Right lobe of liver (tissue), 6 donors: ENCODE results near the gene KCNAB1. TPM values are rescaled to one million over a fixed set of nuclear protein-coding genes. Genes with fewer than 3 reads are reported as not detected.
A peak's percentile ranks its signal among the peaks of the same experiment; 100 is the strongest.

ENCODE experiments used
- ATAC-seq, 4 donors: fragments of 200-7000 bp; cut with Tn5 transposase; one replicate each; pipeline ENCODE4 v1.9.1; 2020; ENCODE audit warnings: mild to moderate bottlenecking in 4 of 4, moderate library complexity in 4 of 4
- DNase-seq, 3 donors: peaks; one replicate each; pipeline ENCODE4 v3.0.0-alpha.2; 2020
- H3K27ac ChIP-seq, 3 donors: fragments of 200-600 bp; one replicate each; pipeline ENCODE4 v1.8.0; 2022
- H3K27me3 ChIP-seq, 2 donors: fragments of 200-600 bp; one replicate each; pipeline ENCODE4 v1.8.0; 2022
- H3K36me3 ChIP-seq, 4 donors: fragments of 200-600 bp; sonication (generic) in 1 of 4; one replicate each; pipeline versions ENCODE4 v1.5.1 to v1.8.0; 2017 to 2022; ENCODE audit warnings: control low read depth in 1 of 4
- H3K4me1 ChIP-seq, 4 donors: fragments of 200-600 bp; sonication (generic) in 1 of 4; one replicate each; pipeline versions ENCODE4 v1.5.1 to v1.8.0; 2017 to 2022; ENCODE audit warnings: control low read depth in 1 of 4
- H3K4me3 ChIP-seq, 3 donors: fragments of 200-600 bp; one replicate each; pipeline ENCODE4 v1.8.0; 2022
- H3K9me3 ChIP-seq, 4 donors: fragments of 200-600 bp; sonication (generic) in 1 of 4; one replicate each; pipeline versions ENCODE4 v1.5.1 to v1.8.0; 2017 to 2022; ENCODE audit warnings: control low read depth in 1 of 4
- CTCF ChIP-seq, 4 donors: fragments of 200-600 bp in 3 of 4; fragments of 450-650 bp in 1 of 4; IDR thresholded peaks; one replicate each; pipeline versions ENCODE4 v1.5.1 to v1.8.0; 2016 to 2022; ENCODE audit warnings: antibody characterized with exemption in 4 of 4, mild to moderate bottlenecking in 2 of 4
- POLR2A ChIP-seq: fragments of 450-650 bp; IDR thresholded peaks from one replicate; pipeline ENCODE4 v1.6.1; 2017; ENCODE audit warnings: antibody characterized with exemption, mild to moderate bottlenecking
- WGBS: methylation state at CpG from one replicate; pipeline ENCODE4 v1.1.6; 2018; ENCODE audit warnings: low coverage, low lambda C conversion rate; ENCODE audit not compliant: insufficient coverage; ENCODE audit errors: missing lambda C conversion rate; 5-methylcytosine and 5-hydroxymethylcytosine counted together
- intact Hi-C, 2 donors: fragments of 100-400 bp; cut with DNase I; formaldehyde crosslinking; loops; one replicate each; pipeline versions ENCODE4 v1.11.2 to v1.14.1; 2022
- total RNA-seq, 6 experiments: library from RNA; depleted of rRNA in 2 of 6; stranded (reverse); fragments of >200 nt in 2 of 6; fragmentation: NEBNext Ultra II Directional in 3 of 6; extraction: Animal tissue kit (Norgen Biotek cat#: 25700) in 3 of 6; gene quantifications; one replicate each; pipeline versions ENCODE4 v1.1.0 to v1.2.4, GENCODE V29; 2016 to 2023
- donor health status: DM: no; HTN: yes; CAD: no.
- donor health status: DM: no; HTN: no; CAD: no.
- donor health status: DM: no; HTN: no; CAD: no.
- donor health status: DM: no; HTN: yes; CAD: no.
- donor health status: DM: no; HTN: yes; CAD: no.

Gene KCNAB1
- total RNA-seq, 6 experiments from 2014 or later, result 0.15 to 1.8 (median 0.64) TPM; not detected in 2

DNA sequence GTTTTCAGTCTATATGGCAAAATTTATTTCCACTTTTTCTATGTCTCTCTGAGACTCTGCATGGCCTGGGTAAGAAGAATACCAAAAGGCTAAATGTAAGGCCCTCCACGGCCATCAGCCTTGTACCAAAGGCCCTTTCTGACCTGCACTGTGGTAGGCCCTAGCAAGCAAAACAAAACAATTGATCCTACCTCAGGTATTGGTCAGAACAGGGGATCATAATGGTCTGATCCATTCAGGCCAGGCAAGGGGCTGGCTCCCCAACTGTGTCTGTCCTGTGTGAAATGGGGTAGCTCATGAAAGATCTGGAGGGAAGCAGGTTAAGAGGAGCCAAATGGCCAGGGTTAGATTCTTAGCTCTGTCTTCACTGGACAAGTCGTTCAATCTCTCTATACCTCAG is 253.3 kb downstream of the KCNAB1 start:
- no peaks in the 10 kb centered on the region for H3K4me1 ChIP-seq
- H3K36me3 ChIP-seq, result no peaks in the 10 kb centered on the region
- WGBS, result 70% methylated on average over 2 of the region's 2 CpGs
- ATAC-seq (no peak), DNase-seq (no peak)
- intact Hi-C loops, result no loop called here
- TF ChIP-seq CTCF (IDR thresholded peaks at IDR 0.05), result no peak
- TF ChIP-seq POLR2A, result no peak
- no peak overlapping the region for H3K4me3 ChIP-seq
- H3K9me3 ChIP-seq, result no peaks in the 10 kb centered on the region
- H3K27me3 ChIP-seq, result no peaks in the 10 kb centered on the region
- H3K27ac ChIP-seq, result no peak overlapping the region

DNA sequence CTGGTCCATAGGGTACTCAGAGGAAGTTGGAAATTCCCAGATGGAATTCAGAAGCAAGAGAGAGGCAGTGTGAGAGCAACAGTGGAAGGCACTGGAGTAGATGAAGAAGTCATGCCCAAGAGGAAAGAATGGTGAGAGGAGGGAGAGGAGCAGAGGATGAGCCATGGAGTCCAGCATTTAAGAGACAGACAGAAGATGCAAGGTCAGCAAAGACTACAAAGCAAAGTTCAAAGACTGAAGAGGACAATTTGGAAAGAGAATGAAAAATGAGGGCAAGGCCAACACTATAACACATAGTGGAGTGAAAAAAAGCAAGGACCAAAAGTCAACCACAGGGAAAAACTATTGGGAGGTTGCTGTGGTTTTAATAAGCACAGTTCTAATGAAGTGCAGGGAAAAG is 255.8 kb downstream of the KCNAB1 start:
- ATAC-seq, result no peak
- H3K27ac ChIP-seq, result no peak overlapping the region
- DNase-seq, result no peak
- H3K9me3 ChIP-seq, result no peaks in the 10 kb centered on the region
- intact Hi-C loops, result no loop called here
- TF ChIP-seq POLR2A (no peak), CTCF (IDR thresholded peaks at IDR 0.05) (no peak)
- no peak overlapping the region for H3K4me3 ChIP-seq
- H3K27me3 ChIP-seq, result no peaks in the 10 kb centered on the region
- H3K36me3 ChIP-seq, result no peaks in the 10 kb centered on the region
- no peaks in the 10 kb centered on the region for H3K4me1 ChIP-seq

DNA sequence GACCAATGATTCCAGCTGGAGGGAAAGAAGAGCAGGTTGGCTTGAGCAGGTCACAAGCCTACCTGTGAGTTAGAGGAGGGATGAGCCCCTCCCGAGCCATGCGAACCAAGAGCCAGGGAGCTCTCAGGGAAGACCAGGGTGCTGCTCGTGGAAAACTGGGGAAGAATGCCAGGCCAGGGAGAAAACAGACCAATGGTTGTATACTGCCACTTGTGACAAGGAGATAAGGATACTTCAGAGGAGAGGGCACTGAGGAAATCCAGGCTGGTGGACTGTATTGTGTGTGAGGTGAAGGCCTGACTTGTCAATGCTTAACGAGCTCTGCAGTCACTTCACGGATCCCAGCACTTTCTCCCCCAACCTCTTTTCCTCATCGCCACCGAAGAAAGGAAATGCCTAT is 256.9 kb downstream of the KCNAB1 start:
- Histone ChIP-seq H3K9me3 (no peaks in the 10 kb centered on the region), H3K36me3 (no peaks in the 10 kb centered on the region), H3K4me3 (no peak overlapping the region), H3K27me3 (no peaks in the 10 kb centered on the region), H3K4me1 (no peaks in the 10 kb centered on the region), H3K27ac (no peak overlapping the region)
- no peak for DNase-seq
- ATAC-seq, result no peak
- TF ChIP-seq CTCF (IDR thresholded peaks at IDR 0.05), result no peak
- TF ChIP-seq POLR2A, result no peak
- intact Hi-C loops, result no loop called here
- WGBS, result 63% methylated on average over 6 of the region's 7 CpGs

- 55% methylated on average over 7 of the region's 7 CpGs for WGBS
- intact Hi-C loops, result no loop called here
These were observed 257.3 kb downstream of the KCNAB1 start for GRCh38 chr3:156377718-156378117.

More at GRCh38 chr3:156377718-156378117, 257.3 kb downstream of the KCNAB1 start:
- ATAC-seq (peak in 2 of 4 donors; percentile 35 to 53), DNase-seq (no peak)
- Histone ChIP-seq H3K9me3 (no peaks in the 10 kb centered on the region), H3K4me1 (no peaks in the 10 kb centered on the region), H3K36me3 (no peaks in the 10 kb centered on the region), H3K27me3 (no peaks in the 10 kb centered on the region), H3K27ac (no peak overlapping the region), H3K4me3 (no peak overlapping the region)
- TF ChIP-seq CTCF (IDR thresholded peaks at IDR 0.05), result no peak
- TF ChIP-seq POLR2A, result no peak
